Measurements from ENCODE around the gene SH3RF1. TPM values are rescaled to one million over a fixed set of nuclear protein-coding genes. Genes with fewer than 3 reads are reported as not detected.

SH3RF1 gene
- total and polyA plus RNA-seq, 2 of the 13 experiments (the other 11 are each of a cell fraction or from before 2014, with no cell fraction given) = 3.1 to 3.2 TPM

- Histone ChIP-seq H4K20me1 (ENCODE audit: insufficient read depth, low read length) (no peaks in the 10 kb centered on the region), H3K36me3 (replicated peaks in 1 of 2; ENCODE audit: control insufficient read depth in 1 of 2, insufficient read depth in 2 of 2, low read length in 2 of 2) (no peaks in the 10 kb centered on the region), H3K27me3 (ENCODE audit: control insufficient read depth in 1 of 2, insufficient read depth in 2 of 2, low read length in 2 of 2) (peaks cover 4 to 19% of the 10 kb centered on the region in 2 experiments; a peak in 4 of 5 replicates), H3K79me2 (ENCODE audit: insufficient read depth, low read length) (no peaks in the 10 kb centered on the region), H3K4me2 (ENCODE audit: low read depth, low read length) (no peak overlapping the region), H2AFZ (ENCODE audit: low read length) (no peak overlapping the region), H3K4me3 (replicated peaks in 1 of 3; ENCODE audit: insufficient read depth in 1 of 3, low read depth in 2 of 3, low read length in 3 of 3) (no peak overlapping the region), H3K27ac (ENCODE audit: extremely low read length, insufficient read depth, low read length) (no peak overlapping the region), H3K4me1 (ENCODE audit: insufficient read depth, low read length) (peaks cover 9% of the 10 kb centered on the region; the same call in 1 of the 2 replicates), H3K9ac (ENCODE audit: insufficient read depth, low read depth, low read length) (no peak overlapping the region), H3K9me3 (ENCODE audit: low read length) (no peaks in the 10 kb centered on the region)
- in situ Hi-C loops (cut with HindIII; ENCODE audit: extremely low pct_ligation_motif_present, low pct_unique_long_range_greater_than_20kb) = no loop called here
- intact Hi-C loops (cut with micrococcal nuclease; ENCODE audit: unreplicated experiment) = no loop called here
- CTCF ChIA-PET (ENCODE audit: low intra/inter-chr PET ratio, low total read pairs) = no interaction called here
- DNase-seq (ENCODE audit: low spot score) = no peak
- no TSS peak for BruUV-seq (replicated peaks)
- 54% methylated on average over 7 of the region's 7 CpGs for WGBS (ENCODE audit: low lambda C conversion rate)
- POLR2A ChIA-PET = no interaction called here
- FAIRE-seq = no peak
- TF ChIP-seq TCF12 (IDR thresholded peaks at IDR 0.05) (no peak), TCF12 (CRISPR knock-in tag; IDR thresholded peaks at IDR 0.05) (no peak), RBFOX2 (IDR thresholded peaks at IDR 0.05; ENCODE audit: low read depth, low read length) (no peak), ZNF75D (CRISPR knock-in tag; IDR thresholded peaks at IDR 0.05; ENCODE audit: borderline replicate concordance) (no peak), ATF1 (CRISPR knock-in tag; IDR thresholded peaks at IDR 0.05) (no peak), ZNF563 (CRISPR knock-in tag; IDR thresholded peaks at IDR 0.05) (no peak), GFI1 (CRISPR knock-in tag; IDR thresholded peaks at IDR 0.05; ENCODE audit: borderline replicate concordance) (no peak), ZNF644 (CRISPR knock-in tag; IDR thresholded peaks at IDR 0.05; ENCODE audit: low read depth) (no peak), HINFP (CRISPR knock-in tag; IDR thresholded peaks at IDR 0.05; ENCODE audit: low read depth) (no peak), SUZ12 (IDR thresholded peaks at IDR 0.05; ENCODE audit: low read depth, low read length) (no peak), SATB2 (CRISPR knock-in tag; IDR thresholded peaks at IDR 0.05) (no peak), HDAC1 (CRISPR knock-in tag; IDR thresholded peaks at IDR 0.05) (no peak), RBM22 (optimal IDR thresholded peaks at IDR 0.05; ENCODE audit: low read length) (no peak), KDM4B (CRISPR knock-in tag; IDR thresholded peaks at IDR 0.05) (no peak), TFDP1 (CRISPR knock-in tag; IDR thresholded peaks at IDR 0.05; ENCODE audit: borderline replicate concordance) (no peak), KDM6A (CRISPR knock-in tag; IDR thresholded peaks at IDR 0.05; ENCODE audit: low read depth) (no peak), NFYB (CRISPR knock-in tag; IDR thresholded peaks at IDR 0.05) (no peak), NR2F2 (IDR thresholded peaks at IDR 0.05; ENCODE audit: borderline replicate concordance, low read depth) (no peak), SP2 (CRISPR knock-in tag; IDR thresholded peaks at IDR 0.05) (no peak), THAP7 (CRISPR knock-in tag; IDR thresholded peaks at IDR 0.05) (no peak), RFX5 (IDR thresholded peaks at IDR 0.05; ENCODE audit: low read depth, low read length) (no peak)
- no peak for ATAC-seq
Observed at GRCh38 chr4:169050284-169050683, 220.5 kb downstream of the SH3RF1 start.

Data from HepG2 (cell line).